SU-DHL-6 (cell line): ENCODE measurements around the gene MED12L.

Experiments
- H2AFZ ChIP-seq: fragments of 200-600 bp; sonication (generic); 2 replicates; pipeline ENCODE4 v1.6.1; 2014; ENCODE audit warnings: low read depth, mild to moderate bottlenecking, moderate library complexity, mixed read lengths, antibody characterized with exemption, low read length; ENCODE audit not compliant: severe bottlenecking
- H3F3A ChIP-seq: fragments of 200-600 bp; shearing (Covaris generic); 2 replicates; pipeline ENCODE4 v1.6.0; 2016; ENCODE audit warnings: antibody characterized with exemption, mild to moderate bottlenecking; ENCODE audit not compliant: insufficient read depth
- H3K27ac ChIP-seq: fragments of 200-600 bp; sonication (generic); 2 replicates; pipeline ENCODE4 v1.5.1; 2016; ENCODE audit warnings: low read depth, mild to moderate bottlenecking, low read length, moderate library complexity, mixed read lengths
- H3K27me3 ChIP-seq: fragments of 200-600 bp; sonication (generic), shearing (Covaris generic); 2 replicates; pipeline ENCODE4 v1.6.0; 2014; ENCODE audit warnings: mild to moderate bottlenecking, low read length
- H3K36me3 ChIP-seq: fragments of 200-600 bp; sonication (generic); 2 replicates; pipeline ENCODE4 v1.6.1; 2014; ENCODE audit warnings: mild to moderate bottlenecking, low read length, mixed read lengths
- H3K4me2 ChIP-seq: fragments of 300-600, 200-600 bp; shearing (Covaris generic), sonication (generic); 2 replicates; pipeline ENCODE4 v1.6.0; 2014; ENCODE audit warnings: low read length, low read depth, mild to moderate bottlenecking; ENCODE audit not compliant: poor library complexity, severe bottlenecking
- H3K4me3 ChIP-seq: fragments of 200-600 bp; sonication (generic); 2 replicates; pipeline ENCODE4 v1.5.1; 2014; ENCODE audit warnings: antibody characterized with exemption, low read length, mild to moderate bottlenecking, mixed read lengths; ENCODE audit not compliant: insufficient read depth, poor library complexity, severe bottlenecking
- H3K79me2 ChIP-seq: fragments of 200-600 bp; sonication (generic); 2 replicates; pipeline ENCODE4 v1.6.1; 2014; ENCODE audit warnings: mild to moderate bottlenecking, low read length, moderate library complexity; ENCODE audit not compliant: insufficient read depth
- H3K9ac ChIP-seq: fragments of 200-600 bp; sonication (generic); 2 replicates; pipeline ENCODE4 v1.7.0; 2014; ENCODE audit warnings: mild to moderate bottlenecking, low read length
- H3K9me2 ChIP-seq: fragments of 200-600 bp; sonication (generic); replicated peaks from 2 replicates; pipeline ENCODE4 v1.6.1; 2014; ENCODE audit warnings: low read length; ENCODE audit not compliant: insufficient read depth
- H3K9me3 ChIP-seq: fragments of 200-600 bp; sonication (generic); 2 replicates; pipeline ENCODE4 v1.6.1; 2014; ENCODE audit warnings: low read length, mixed read lengths; ENCODE audit not compliant: insufficient read depth
- H4K20me1 ChIP-seq: fragments of 200-600 bp; sonication (generic); 2 replicates; pipeline ENCODE4 v1.6.1; 2014; ENCODE audit warnings: low read depth, mild to moderate bottlenecking, antibody characterized with exemption, low read length, moderate library complexity, mixed read lengths
- EZH2phosphoT487 ChIP-seq: fragments of 200-600 bp; sonication (generic), shearing (Covaris generic); conservative IDR thresholded peaks from 2 replicates; pipeline ENCODE4 v1.6.1; 2018; ENCODE audit warnings: mild to moderate bottlenecking, antibody characterized with exemption, low read length, moderate library complexity, mixed read lengths
- TF ChIP-seq, protein P1 (sequence below): fragments of 200-600 bp; sonication (generic); IDR thresholded peaks from one replicate; pipeline ENCODE4 v1.5.1; 2017; ENCODE audit warnings: antibody characterized with exemption, mild to moderate bottlenecking, low read length, moderate library complexity; ENCODE audit not compliant: insufficient read depth, poor library complexity, severe bottlenecking

Gene MED12L

GRCh38 chr3:151107177-151107576, 21.7 kb downstream of the MED12L start:
- Histone ChIP-seq H4K20me1 (peaks cover 19% of the 10 kb centered on the region; the same call in 1 of the 2 replicates), H3K36me3 (no peaks in the 10 kb centered on the region), H3K4me2 (no peak overlapping the region), H3K27me3 (no peaks in the 10 kb centered on the region), H2AFZ (no peak overlapping the region), H3K4me3 (no peak overlapping the region), H3K9me2 (no peaks in the 10 kb centered on the region), H3K9ac (no peak overlapping the region), H3K79me2 (peaks cover 44% of the 10 kb centered on the region), H3K9me3 (no peaks in the 10 kb centered on the region), H3F3A (no peaks in the 10 kb centered on the region), H3K27ac (no peak overlapping the region)
- TF ChIP-seq, protein P1, sequence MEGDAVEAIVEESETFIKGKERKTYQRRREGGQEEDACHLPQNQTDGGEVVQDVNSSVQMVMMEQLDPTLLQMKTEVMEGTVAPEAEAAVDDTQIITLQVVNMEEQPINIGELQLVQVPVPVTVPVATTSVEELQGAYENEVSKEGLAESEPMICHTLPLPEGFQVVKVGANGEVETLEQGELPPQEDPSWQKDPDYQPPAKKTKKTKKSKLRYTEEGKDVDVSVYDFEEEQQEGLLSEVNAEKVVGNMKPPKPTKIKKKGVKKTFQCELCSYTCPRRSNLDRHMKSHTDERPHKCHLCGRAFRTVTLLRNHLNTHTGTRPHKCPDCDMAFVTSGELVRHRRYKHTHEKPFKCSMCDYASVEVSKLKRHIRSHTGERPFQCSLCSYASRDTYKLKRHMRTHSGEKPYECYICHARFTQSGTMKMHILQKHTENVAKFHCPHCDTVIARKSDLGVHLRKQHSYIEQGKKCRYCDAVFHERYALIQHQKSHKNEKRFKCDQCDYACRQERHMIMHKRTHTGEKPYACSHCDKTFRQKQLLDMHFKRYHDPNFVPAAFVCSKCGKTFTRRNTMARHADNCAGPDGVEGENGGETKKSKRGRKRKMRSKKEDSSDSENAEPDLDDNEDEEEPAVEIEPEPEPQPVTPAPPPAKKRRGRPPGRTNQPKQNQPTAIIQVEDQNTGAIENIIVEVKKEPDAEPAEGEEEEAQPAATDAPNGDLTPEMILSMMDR, result no peak
- TF ChIP-seq EZH2phosphoT487, result no peak

DNA sequence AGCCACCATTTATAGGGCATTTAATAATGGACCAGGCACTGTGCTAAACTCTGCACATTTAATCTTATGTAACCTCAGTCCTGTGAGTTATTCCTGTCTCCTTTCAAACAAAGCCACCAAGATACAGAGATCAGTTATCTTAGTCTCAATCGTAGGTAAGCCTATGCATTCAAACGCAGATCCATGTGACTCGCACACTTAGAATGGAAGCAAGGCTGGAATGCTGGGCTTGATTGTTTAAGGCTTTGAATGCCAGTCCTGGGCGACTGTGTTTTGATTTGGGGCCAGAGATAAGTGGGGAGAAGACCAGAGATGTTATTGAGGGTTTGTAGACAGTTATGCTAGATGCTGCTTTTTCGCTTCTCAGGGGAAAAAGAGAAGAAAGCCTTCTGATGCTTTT, 22.2 kb downstream of the MED12L start:
- H3K27me3 ChIP-seq, result no peaks in the 10 kb centered on the region
- no peak overlapping the region for H3K4me2 ChIP-seq
- H3K27ac ChIP-seq, result no peak overlapping the region
- peaks cover 44% of the 10 kb centered on the region for H3K79me2 ChIP-seq
- H3K9ac ChIP-seq, result no peak overlapping the region
- peaks cover 19% of the 10 kb centered on the region; the same call in 1 of the 2 replicates for H4K20me1 ChIP-seq
- no peaks in the 10 kb centered on the region for H3K36me3 ChIP-seq
- no peak overlapping the region for H3K4me3 ChIP-seq
- no peaks in the 10 kb centered on the region for H3K9me3 ChIP-seq
- H2AFZ ChIP-seq, result no peak overlapping the region
- TF ChIP-seq, protein P1, result no peak
- no peak for TF ChIP-seq EZH2phosphoT487
- no peaks in the 10 kb centered on the region for H3K9me2 ChIP-seq
- H3F3A ChIP-seq, result no peaks in the 10 kb centered on the region

GRCh38 chr3:151109286-151109800, 23.9 kb downstream of the MED12L start:
- H3K4me3 ChIP-seq, result no peak overlapping the region
- no peaks in the 10 kb centered on the region for H3K9me3 ChIP-seq
- H4K20me1 ChIP-seq, result 0 out of 2 replicates have a peak, but pooled peaks cover 11% of the 10 kb centered on the region
- H3K4me2 ChIP-seq, result no peak overlapping the region
- no peaks in the 10 kb centered on the region for H3K9me2 ChIP-seq
- TF ChIP-seq, protein P1, result no peak
- no peak for TF ChIP-seq EZH2phosphoT487
- H3F3A ChIP-seq, result no peaks in the 10 kb centered on the region
- no peak overlapping the region for H3K9ac ChIP-seq
- no peaks in the 10 kb centered on the region for H3K36me3 ChIP-seq
- H2AFZ ChIP-seq, result no peak overlapping the region
- H3K79me2 ChIP-seq, result peaks cover 55% of the 10 kb centered on the region
- no peak overlapping the region for H3K27ac ChIP-seq
- no peaks in the 10 kb centered on the region for H3K27me3 ChIP-seq
